HG03064 (cell line): Measurements from ENCODE around the gene PPM1F.

ENCODE experiments used
- ATAC-seq: cut with Tn5 transposase; IDR thresholded peaks from one replicate; pipeline ENCODE4 v1.9.1; 2021; ENCODE audit warnings: low read depth; ENCODE audit not compliant: unreplicated experiment

Gene PPM1F, protein sequence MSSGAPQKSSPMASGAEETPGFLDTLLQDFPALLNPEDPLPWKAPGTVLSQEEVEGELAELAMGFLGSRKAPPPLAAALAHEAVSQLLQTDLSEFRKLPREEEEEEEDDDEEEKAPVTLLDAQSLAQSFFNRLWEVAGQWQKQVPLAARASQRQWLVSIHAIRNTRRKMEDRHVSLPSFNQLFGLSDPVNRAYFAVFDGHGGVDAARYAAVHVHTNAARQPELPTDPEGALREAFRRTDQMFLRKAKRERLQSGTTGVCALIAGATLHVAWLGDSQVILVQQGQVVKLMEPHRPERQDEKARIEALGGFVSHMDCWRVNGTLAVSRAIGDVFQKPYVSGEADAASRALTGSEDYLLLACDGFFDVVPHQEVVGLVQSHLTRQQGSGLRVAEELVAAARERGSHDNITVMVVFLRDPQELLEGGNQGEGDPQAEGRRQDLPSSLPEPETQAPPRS

DNA sequence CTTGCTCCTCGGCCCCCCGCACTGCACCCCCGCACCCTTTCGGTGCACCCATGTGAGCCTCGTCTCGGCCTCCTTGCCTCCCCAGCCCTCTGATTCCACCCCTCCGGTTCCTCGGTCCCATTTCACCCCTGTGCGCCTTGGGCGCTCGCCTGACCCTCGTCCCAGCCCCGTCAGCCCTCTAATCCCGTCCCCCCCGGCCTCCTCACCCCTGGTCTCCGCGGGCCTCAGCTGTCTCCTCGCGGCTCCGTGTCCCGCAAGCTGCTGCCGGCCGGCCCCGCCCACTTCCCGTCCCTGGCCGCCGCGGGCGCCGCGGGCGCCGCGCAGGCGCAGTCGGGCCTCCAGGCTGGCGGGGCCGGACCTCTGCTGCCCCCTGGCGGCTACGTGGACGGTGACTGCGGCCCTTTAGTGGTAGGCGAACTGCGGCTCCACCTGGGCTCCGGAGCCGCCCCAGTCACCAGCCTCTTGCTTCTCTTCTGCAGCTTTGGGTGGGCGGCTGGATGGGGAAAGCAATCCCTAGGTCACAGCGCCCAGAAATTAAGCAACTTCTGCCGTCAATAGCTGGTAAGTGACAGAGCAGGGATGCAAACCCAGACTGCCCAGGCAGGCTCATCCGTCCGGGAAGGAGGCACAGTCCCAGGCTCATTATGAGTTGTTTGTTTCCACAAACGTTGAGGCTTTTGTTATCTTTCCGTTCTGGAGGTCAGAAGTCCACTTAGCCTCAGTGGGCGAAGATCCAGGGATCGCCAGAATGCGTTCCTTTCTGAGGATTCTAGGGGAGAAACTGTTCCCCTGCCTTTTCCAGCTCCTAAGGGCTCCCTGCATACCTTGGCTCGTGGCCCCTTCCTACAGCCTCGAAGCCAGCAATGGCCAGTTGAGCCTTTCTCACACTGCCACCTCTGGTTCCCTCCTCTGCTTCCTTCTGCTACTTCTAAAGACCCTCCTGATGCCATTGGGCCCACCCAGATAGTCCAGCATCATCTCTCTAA lies at the start of gene PPM1F:
PPM1F (minus strand) TSS at position 263 of the 986 bp plus-strand sequence. CDS start 6,800 bp downstream, outside the sequence.
- no peak for ATAC-seq

DNA sequence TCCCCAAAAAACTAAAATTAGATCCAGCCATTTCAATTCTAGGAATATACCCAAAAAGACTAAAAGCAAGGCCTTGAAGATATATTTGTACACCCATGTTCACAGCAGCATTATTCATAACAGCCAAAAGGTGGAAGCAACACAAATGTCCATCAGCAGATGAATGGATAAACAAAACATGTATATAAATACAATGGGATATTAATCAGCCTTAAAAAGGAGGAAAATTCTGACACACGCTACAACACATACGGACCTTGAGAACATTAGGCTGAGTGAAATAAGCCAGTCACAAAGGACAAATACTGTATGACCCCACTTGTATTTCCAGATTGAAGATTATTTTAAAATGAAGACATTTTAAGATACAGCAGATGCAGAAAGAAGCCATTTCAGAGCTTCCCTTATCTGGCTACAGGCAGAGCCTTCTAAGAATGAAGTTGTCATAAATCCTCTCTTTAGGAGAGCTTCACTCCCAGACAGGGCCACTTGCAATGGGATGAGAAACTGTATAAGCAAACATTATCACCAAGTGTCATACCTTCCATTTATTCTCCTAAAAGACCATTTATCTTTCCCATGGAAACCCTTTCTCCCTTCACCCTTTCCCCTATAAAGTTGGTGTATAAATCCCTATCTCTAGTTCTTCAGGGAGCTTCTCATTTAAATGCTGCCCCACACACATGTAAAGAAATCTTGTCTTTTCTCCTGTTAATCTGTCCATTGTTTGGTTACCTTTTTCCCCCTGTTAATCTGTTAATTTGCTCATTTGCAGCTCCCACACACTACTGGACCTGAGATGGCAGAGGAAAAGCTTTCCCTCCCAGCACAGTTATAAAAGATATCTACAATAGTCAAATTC lies 49.2 kb upstream of the PPM1F start:
- no peak for ATAC-seq

DNA sequence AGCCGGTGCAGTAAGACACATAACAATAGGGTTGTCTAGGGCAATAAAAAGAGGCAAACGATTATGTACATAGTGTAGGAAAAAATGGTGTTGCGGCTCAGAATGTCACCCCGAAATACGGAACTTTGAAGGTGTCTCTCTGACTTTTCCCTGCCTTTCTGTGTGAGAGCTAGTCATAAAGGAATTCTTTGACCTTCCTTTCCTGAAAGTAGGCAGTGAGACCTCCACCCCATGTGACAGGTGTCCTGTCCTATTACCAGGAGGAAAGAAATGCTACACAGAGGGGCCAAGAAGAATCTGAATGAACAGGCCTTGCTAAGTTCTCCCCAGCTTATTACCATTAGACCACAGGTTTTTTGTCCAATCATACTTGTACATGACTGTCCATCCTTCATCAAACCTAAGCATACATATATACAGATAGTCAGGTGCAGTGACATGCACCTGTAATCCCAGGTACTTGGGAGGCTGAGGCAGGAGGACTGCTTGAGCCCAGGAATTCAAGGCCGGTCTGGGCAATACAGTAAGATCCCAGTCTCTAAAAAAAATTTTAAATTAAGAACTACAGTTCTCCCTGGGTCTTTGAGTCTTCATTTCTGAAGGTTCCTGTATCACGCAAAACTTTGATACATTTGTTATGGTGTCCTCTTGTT lies 46.1 kb upstream of the PPM1F start:
- ATAC-seq, result no peak

DNA sequence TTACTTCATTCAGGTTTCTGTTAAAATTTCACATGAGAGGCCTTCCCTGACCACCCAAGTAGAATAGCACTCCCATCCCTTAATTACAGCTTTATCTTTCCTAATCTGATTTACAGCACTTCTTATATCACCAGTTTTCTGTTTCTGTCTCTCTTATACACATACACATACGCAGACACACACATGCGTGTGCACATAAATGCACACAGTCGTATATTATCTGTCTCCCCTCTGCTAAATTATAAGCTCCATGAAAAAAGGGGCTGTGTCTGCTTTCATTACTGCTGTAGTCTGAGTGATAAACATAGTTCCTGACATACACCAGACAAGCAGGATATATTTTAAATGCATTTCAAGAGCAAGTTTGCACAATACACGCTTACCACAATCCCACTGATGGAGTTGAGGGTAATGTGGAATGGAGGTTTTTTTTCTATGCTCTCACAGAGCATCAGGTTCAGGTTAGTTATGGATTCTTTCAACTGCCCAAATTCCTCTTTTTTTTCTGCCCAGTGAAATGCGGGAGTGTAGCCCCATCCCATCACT lies 43.6 kb upstream of the PPM1F start:
- no peak for ATAC-seq

DNA sequence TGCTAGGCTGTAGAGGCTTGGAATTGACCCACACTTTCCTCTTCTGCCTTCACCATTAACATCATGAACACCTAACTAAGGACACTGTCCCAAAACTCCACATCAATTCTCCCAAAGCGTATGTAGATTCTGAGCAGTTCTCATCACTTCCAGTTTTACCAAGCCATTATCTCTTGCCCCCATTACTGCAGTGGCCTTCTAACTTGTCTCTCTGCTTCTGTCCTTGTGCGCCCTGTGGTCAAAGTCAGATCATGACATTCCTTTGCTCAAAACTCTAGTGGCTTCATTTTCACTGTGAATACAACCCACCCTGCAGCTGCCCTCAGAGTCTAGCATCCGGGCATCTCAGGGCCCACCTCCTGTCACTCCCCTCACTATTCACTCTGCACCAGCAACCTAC lies 43.0 kb upstream of the PPM1F start:
- ATAC-seq, result no peak

DNA sequence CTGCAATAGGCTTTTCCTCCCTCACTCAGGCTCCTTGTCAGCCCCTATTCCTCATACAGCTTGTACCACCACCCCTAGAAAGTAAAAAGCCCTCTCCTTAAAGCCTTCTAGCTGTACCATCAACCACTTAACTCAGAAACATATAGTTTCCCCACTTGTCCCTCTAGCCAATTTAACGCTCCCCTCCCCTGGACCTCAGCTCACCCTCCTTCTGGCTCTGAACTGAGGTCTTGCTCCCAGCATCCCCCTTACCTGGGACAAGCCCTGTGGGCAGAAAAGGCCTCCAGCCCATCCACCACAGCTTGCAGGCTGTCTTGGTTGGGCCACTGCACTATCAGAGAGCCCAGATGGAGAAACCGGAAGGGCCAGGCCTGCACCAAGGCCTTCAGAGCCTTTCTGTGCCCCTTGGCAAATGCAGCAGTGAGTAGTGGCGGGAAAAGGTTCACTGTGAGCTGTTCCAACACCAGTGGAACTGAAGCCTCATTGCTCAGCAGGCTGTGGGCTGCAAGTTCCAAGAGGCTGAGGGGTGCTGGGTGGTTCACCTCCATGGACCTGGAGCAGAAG lies 42.3 kb upstream of the PPM1F start:
- no peak for ATAC-seq

DNA sequence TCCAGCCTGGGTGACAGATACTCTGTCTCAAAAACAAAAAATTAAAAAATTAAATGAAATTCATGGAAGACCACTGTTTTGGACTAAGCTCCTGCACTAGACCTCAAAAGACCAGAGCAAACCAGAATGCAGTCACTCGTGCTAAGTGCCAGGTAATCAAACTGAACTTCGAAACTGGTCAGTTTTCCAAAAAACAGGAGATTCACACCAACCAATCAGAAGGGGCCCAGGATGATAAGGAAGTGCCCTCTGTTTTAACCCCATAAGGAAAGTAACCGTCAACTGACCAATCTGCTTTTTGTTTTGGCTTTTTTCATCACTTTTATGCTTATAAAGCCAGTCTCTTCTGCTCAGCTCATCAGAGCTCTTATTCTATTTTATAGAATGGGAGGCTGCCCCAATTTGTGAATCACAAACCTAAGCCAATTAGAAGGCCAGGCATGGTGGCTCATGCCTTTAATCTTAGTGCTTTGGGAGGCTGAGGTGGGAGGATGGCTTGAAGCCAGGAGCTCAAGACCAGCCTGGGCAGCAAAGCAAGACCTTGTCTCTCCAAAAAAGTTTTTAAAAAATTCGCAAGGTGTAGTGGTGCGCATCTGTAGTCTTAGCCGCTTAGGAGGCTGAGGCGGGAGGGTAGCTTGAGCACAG lies 40.1 kb upstream of the PPM1F start:
- no peak for ATAC-seq

DNA sequence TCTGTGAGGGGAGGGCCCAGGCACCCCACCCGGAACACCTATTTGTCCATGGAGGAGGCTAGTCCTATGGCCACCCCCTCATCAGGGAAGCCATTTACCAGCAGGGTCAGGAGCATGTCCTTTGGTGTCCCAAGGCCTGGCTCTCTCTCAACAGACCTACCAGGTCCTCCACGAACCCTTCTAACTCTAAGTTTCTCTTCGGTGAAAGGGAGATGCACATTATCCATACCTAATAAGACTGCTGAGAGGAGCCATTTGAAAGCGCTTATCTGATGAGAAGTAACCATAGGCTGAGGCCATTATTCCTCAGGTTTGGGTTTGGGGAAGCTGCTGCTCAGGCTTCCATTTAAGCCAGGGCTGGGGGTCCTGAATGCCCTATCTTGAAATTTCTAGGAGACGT lies 39.1 kb upstream of the PPM1F start:
- no peak for ATAC-seq

DNA sequence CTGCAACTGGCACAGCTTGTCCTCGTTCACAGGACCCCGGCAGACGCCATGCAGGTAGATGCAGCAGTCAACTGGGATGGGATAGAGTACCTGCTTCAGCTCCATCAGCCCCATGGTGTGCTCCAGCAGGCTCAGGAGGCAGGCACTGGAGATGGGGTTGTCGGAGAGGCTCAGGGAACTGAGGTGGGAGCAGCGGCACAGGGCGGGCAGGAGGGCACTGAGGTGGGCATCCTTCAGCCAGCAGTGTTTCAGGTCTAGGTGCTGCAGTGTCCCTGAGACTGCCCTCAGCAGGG lies 38.6 kb upstream of the PPM1F start:
- no peak for ATAC-seq

DNA sequence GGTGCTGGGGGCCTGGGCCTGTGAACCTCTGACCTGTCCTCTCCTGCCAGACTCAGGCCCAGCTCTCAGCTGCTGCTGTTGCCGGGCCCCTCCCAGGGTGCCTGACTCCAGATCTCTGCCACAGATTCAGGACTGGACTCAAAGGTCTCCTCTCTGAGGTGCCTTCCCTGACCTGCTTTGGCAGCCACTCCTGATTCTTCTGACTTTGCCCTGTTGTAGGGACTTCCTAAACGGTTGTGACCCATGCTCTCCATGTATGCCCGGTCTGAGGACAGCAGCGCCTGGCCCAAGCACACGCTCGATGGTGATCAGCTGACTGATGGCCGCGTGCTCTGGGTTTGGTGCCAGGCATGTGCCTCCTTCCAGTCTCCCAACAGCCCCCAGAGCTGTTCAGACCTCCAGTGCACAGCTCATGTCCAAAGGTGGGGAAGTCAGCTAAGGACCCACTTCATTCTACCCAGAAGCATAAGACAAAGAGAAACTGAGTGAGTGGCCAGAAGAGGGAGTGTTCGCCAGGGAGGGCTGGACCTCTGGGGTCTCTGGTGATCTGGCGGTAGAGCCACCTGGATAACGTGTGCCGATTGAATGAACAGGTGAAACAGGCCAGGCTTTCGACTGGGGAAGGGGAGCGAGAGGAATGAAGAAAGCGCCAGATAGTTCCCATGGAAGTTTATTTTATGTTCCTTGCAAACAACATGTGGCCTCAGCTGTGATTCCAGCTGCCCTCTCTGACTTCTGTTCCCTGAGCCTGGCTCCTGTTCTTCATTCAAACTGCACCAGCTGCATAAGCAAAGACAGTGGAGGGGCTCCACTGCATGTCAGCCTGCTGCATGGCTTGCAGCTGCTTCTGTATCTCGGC lies 38.0 kb upstream of the PPM1F start:
- no peak for ATAC-seq

DNA sequence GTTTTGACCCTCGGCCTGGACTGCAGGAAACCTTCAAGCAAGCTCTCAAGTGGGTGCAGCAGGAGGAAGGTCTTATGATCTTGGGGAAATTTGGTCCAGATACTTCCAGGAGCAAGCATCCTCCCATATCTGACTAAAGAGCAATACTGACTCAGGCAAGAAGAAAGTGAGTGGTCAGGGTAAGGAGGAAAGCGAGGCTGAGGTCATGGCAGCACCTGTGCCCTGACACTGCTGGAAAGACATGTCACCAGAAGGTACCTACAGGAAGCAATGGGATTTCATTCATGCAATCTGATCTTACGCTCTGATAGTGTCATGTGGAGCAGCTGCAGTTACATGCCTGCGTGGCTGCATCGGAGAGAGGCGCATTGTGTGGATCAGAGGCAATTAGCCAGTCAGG lies 36.4 kb upstream of the PPM1F start:
- no peak for ATAC-seq

DNA sequence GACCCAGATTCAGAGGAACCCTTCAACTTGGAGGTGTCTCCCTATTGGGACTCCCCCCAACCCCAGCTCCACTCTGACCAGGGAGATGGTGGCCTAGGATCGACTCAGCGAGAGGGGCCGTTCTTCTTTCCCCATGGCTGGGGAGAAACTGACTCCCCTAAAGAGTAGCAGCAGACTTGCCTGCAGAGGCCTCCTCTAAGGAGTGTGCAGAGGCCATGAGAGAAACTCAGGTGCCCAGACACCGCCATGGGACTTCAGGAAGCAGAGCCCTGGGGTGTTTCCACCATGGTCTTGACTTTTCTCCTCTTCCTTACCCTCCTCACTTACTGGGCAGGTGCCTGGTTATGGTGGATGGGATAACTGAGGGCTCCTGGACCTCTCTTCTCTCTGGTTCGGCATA lies 32.6 kb upstream of the PPM1F start:
- ATAC-seq, result no peak

DNA sequence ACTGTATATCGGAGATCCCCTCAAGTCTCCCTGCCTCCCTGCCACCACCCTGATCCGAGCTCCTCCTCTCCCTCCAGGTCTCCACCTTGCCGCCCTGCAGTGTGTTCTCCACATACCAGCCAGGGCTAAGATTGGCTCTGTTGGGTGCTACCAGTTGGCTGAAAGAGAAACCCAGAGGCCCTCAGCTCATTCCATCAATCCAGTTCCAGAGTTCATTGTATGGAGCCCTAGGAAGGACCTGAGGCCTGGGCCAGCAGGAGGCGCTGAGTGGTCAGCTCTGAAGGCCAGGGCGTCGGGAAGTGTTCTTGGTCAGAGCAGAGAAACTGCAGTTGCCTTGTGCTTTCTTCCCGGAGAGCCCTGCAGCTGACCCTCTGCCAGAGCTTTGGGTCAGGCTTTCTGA lies 32.1 kb upstream of the PPM1F start:
- ATAC-seq, result no peak

DNA sequence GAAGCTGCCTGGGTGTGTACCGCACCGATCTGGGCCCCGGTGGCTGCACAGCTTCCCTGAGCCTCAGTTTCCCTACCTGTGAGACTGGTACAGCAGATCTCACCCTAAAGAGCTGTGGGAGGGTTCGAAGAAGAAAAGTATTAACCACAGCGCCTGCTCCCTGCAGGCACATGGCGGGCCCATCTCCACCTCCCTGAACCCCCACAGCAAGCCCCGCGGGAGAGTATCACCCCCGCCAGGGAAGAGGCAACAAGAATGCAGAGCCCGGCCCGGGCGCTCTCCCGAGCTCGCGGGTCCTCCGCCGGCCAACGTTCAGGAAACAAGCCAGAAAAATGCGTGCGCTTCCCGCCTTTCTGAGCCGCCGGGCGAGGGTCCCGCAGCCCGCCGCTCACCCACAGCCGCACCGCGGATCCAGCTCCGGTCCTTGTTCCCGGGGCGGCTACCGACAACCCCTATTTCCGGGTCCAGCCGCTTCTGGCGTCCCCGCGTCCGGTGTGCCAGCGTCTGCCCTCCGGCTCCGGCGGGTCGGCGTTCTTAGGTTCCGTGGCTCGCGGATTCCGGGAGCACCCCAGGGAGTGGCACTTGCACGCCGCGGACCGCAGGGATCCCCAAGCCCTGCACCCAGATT lies 29.8 kb upstream of the PPM1F start, which contains the start of gene TOP3B:
TOP3B (minus strand) TSS at position 450 of the 628 bp plus-strand sequence. CDS start 7,078 bp downstream, outside the sequence.
- ATAC-seq, result no peak

DNA sequence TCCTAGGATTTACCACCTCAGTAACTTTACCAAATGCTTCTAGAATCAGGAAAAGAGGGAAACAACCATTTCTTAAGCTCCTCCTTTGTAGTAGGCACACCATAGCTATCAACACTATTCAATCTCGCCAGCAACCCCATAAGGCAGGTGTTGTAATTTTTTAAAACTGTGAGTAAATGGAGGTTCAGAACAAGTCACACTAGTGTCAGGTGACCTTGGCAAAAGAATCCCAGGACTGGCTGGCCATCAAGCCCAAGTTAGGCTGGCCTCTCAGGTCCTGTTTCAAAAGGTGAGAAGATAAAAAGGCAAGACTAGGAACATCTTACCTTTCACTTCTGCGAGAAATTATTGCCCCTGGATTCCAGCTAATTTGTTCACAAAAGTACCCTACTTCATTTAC lies 29.2 kb upstream of the PPM1F start:
- no peak for ATAC-seq

DNA sequence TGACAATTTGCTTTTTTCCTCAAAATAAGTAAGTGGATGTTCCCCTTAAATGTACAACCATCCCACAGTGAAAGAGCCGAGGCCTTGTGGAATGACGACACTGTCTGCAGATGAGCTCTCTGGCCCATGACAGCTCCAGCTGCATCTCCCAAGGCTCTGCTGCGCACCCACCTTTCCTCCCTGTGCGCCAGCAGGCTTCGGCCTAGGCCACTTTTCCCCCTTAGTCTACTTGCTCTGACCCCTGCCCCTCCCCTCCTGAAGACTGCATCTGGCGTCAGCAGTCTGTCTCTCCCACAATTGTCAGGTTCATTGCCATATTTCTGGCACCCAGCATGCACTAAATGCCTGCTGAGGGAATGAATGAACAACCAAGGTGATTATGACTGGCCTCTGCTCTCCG lies 27.9 kb upstream of the PPM1F start:
- ATAC-seq, result no peak

DNA sequence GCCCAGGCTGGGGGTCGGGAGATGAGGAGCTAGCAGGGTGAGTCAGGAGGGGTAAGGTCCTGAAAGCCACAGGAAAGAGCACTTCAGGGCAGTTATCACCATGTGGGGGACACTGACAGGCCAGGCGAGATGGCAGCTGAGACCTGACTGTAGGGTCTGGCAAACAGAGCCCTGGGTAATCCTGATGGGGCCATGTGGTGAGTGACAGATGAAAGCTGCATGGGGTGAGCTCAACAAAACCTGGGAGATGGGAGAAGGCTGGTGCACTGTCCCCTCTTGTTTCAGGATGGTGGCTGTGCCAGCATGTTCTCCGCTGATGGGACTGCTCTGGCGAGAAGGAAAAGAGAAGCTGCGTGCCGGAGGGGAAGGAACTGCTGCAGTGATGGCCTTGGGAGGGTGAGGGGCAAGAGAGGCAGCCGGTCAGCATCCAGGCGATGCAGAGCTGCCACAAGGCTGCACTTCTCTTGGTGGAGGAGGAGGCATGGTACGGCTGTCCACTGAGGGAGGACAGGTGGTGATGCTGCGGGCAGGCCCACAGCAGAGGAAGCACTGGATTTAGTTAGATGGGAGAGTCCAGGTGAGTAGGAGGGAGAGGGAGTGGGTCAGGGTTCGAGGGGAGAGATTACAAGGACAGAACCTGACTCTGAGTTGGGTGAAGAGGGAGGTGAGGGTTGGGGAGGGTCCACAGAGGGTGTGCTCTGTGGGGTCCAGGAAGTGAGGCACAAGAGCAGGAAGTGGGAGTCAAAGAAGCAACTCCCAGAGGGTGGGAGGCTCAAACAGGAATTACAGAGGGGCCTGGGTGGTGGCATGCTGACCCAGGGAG lies 26.1 kb upstream of the PPM1F start:
- no peak for ATAC-seq
